Measurements from ENCODE around the gene STARD3.

The STARD3 gene

GRCh38 chr17:39661744-39662541, 25.0 kb downstream of the STARD3 start:
- no peak for DNase-seq

DNA sequence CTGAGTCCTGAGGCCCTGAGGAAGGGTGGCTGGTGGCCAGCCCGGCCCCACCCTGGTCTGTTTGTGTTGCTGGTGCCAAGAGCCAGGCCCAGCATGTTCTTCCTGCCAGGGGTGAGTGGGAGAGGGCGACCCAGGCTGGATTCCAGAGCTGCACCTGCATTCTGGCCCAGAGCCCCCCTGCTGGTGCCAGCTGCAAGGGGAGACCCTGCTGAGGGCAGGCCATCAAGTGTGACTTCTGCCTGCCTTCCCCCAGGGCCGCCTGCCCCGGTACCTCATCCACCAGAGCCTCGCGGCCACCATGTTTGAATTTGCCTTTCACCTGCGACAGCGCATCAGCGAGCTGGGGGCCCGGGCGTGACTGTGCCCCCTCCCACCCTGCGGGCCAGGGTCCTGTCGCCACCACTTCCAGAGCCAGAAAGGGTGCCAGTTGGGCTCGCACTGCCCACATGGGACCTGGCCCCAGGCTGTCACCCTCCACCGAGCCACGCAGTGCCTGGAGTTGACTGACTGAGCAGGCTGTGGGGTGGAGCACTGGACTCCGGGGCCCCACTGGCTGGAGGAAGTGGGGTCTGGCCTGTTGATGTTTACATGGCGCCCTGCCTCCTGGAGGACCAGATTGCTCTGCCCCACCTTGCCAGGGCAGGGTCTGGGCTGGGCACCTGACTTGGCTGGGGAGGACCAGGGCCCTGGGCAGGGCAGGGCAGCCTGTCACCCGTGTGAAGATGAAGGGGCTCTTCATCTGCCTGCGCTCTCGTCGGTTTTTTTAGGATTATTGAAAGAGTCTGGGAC, 25.8 kb downstream of the STARD3 start:
- DNase-seq, result no peak

GRCh38 chr17:39663340-39663687, 26.4 kb downstream of the STARD3 start:
- DNase-seq, result no peak

- DNase-seq, result no peak
Measured at GRCh38 chr17:39663688-39664580, 27.0 kb downstream of the STARD3 start.

DNA sequence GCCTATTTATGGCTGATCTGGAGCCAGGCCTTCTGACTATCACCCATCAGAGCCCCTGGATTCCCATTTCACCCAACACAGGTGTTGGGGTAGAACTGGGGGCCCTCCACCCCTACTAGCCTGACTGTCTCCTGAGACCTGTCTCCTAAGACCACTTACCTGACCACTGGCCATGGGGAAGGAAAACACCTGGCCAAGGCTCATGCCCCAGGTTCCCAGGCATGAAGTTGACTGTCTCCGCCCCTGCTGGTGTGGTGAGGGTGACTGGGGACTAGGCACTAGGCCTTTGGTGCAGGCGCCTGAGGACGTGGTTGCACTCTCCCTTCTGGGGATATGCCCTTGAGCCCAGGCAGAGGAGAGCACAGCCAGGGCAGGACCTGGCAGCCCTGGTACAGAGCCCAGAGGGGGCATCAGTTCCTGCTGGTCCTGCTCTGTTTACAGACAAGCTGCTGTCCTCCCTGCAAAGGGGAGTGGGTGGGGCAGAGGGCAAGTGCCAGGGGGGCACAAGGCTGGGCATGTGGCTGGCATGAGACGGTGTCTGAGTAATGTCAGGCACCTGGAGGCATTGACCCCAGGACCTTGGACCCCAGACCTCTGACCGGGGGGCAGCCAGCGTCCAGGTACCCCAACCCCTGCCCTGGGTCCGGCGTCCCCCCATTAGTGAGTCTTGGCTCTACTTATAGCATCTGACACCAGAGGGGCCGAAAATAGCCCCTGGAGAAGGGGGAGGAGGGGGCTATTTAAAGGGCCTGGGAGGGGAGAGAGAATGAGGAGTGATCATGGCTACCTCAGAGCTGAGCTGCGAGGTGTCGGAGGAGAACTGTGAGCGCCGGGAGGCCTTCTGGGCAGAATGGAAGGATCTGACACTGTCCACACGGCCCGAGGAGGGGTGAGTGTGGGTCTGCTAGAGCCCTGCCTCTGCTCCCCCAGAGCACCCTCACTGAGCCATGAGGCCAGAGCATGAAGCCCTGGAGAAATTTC, 27.9 kb downstream of the STARD3 start, which contains the start of gene TCAP:
TCAP (plus strand) TSS at position 769 of the 981 bp plus-strand sequence; CDS start at position 780, 11 bp downstream.
- no peak for DNase-seq

GRCh38 chr17:39665642-39666224, 28.8 kb downstream of the STARD3 start:
- no peak for DNase-seq

DNA sequence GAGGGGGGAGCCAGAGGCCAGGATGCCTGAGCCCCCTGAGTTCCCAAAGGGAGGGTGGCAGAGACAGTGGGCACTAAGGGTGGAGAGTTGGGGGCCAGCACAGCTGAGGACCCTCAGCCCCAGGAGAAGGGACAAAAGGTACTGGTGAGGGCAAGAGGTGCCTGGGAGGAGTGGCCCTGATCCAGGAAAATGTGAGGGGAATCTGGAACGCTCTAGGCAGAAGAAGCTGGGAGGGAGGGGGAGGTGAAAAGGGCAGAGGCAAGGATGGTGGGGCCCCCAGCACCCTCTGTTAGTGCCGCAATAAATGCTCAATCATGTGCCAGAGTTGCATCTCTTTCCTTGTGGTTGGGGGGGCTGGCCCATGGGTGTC, 29.3 kb downstream of the STARD3 start:
- DNase-seq, result no peak

- DNase-seq, result no peak
Measured at GRCh38 chr17:39666601-39667261, 29.8 kb downstream of the STARD3 start.

DNA sequence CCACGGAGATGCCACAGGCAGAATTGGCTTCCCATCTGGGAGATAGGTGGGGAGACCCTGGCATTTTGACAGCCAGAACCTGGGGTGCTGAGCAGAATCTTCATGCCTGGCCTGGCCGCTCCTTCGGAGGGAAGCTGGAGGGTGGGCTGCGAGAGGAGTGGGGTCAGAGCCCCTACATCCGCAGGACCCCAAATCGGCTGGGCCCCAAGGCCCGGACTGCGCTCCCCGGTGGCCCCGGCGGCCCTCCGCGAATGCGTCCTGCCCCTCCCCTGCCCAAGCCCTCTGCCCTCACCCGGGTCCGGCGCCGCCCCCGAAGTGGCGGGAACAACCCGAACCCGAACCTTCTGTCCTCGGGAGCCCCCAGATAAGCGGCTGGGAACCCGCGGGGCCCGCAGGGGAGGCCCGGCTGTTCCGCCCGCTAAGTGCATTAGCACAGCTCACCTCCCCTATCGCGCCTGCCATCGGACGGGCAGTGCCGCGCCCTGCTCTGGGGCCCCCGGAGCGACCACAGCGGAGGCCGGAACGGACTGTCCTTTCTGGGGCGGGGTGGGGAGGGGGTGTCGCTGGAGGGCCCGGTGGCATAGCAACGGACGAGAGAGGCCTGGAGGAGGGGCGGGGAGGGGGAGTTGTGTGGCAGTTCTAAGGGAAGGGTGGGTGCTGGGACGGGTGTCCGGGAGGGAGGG, 30.5 kb downstream of the STARD3 start:
- no peak for DNase-seq

GRCh38 chr17:39667945-39668924, 31.3 kb downstream of the STARD3 start, which contains the start of gene PNMT:
TSS of gene PNMT (plus strand) at chr17:39668453. CDS start at chr17:39668476, 23 bp downstream.
- no peak for DNase-seq

DNA sequence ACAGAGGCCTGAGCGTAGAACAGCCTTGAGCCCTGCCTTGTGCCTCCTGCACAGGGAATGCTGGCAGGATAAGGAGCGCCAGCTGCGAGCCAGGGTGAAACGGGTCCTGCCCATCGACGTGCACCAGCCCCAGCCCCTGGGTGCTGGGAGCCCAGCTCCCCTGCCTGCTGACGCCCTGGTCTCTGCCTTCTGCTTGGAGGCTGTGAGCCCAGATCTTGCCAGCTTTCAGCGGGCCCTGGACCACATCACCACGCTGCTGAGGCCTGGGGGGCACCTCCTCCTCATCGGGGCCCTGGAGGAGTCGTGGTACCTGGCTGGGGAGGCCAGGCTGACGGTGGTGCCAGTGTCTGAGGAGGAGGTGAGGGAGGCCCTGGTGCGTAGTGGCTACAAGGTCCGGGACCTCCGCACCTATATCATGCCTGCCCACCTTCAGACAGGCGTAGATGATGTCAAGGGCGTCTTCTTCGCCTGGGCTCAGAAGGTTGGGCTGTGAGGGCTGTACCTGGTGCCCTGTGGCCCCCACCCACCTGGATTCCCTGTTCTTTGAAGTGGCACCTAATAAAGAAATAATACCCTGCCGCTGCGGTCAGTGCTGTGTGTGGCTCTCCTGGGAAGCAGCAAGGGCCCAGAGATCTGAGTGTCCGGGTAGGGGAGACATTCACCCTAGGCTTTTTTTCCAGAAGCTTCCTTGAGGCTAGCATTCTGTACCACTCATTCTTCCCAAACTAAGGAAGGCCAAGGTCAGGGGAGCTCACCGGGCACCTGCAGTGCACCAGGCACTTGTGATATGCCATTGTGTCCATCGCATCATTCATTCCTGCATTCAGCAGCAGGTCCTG, 33.2 kb downstream of the STARD3 start:
- DNase-seq, result no peak

DNA sequence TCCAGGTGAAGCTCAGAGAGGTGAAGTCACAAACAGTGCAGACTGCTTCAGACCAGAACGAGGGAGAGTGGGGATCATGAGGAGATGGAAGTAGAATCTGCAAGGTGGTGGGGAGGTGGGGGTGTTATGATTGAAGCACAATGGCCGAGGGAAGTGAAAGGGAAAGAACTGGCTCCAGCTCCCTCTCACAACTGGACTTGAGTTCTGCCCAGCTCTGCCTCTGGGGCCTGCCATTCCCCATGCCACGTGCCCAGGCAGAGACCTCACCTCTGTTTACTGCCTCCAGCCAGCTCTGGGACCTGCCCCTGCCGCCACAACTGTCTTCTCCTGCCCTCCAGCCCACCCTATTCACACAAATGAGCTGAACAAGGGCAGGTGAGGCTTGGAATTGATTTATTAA, 33.8 kb downstream of the STARD3 start:
- no peak for DNase-seq

GRCh38 chr17:39671651-39672521, 34.9 kb downstream of the STARD3 start:
- no peak for DNase-seq

- DNase-seq, result no peak
Measured at GRCh38 chr17:39672522-39673334, 35.8 kb downstream of the STARD3 start.

DNA sequence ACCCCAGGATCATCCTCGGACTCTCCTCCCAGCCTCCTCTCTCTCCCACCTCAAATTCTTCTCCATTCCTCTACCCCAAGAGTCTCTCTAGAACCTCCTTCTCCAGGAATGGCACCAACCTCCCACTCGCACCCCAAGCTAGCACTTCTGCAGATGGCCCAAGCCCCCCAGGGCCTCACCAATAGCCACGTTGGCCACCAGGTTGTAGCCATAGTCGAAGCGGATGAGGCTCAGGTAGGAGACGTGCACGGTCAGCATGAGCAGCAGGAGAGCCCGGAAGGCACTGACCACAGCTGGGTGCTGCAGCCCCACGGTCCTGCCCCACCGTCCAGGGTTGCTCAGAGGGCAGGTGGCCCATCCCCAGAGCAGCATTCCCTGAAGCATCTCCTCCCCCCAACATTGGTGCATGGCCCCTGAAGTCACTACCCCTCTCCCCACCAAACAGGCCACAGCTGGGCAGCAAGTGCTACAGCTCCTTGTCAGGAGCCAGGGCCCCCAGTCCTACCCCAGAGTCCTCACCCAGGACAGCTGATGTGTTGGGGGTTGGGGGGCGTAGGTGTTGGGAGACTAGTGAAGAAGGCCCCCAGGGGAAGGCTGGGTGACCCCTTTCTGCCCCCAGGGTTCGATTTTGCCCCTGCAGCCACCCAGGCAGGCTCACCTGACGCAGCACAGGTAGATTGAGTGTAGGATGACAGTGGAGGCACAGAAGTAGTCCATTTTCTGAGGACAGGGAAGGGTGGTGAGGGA, 36.6 kb downstream of the STARD3 start:
- no peak for DNase-seq
